ENCODE results near the gene ABCC1.

Gene ABCC1

GRCh38 chr16:16131659-16132058 is 182.2 kb downstream of the ABCC1 start:
- Histone ChIP-seq H3K4me3 (IDR thresholded peaks at IDR 0.05; ENCODE audit: insufficient read depth, low read depth, low read length) (no peak overlapping the region), H3K4me1 (ENCODE audit: low read depth, poor library complexity, severe bottlenecking) (no peaks in the 10 kb centered on the region), H3K79me2 (ENCODE audit: insufficient read depth, low read depth) (no peaks in the 10 kb centered on the region), H3K9ac (no peak overlapping the region), H3K36me3 (ENCODE audit: insufficient read depth) (peaks cover 12% of the 10 kb centered on the region; the same call in 1 of the 2 replicates), H3K27ac (no peak overlapping the region), H3K27me3 (ENCODE audit: insufficient read depth, low read depth) (no peaks in the 10 kb centered on the region), H3K4me2 (no peak overlapping the region), H2AFZ (ENCODE audit: low read depth) (no peak overlapping the region), H4K20me1 (ENCODE audit: insufficient read depth) (no peaks in the 10 kb centered on the region)
- TF ChIP-seq, protein P1, sequence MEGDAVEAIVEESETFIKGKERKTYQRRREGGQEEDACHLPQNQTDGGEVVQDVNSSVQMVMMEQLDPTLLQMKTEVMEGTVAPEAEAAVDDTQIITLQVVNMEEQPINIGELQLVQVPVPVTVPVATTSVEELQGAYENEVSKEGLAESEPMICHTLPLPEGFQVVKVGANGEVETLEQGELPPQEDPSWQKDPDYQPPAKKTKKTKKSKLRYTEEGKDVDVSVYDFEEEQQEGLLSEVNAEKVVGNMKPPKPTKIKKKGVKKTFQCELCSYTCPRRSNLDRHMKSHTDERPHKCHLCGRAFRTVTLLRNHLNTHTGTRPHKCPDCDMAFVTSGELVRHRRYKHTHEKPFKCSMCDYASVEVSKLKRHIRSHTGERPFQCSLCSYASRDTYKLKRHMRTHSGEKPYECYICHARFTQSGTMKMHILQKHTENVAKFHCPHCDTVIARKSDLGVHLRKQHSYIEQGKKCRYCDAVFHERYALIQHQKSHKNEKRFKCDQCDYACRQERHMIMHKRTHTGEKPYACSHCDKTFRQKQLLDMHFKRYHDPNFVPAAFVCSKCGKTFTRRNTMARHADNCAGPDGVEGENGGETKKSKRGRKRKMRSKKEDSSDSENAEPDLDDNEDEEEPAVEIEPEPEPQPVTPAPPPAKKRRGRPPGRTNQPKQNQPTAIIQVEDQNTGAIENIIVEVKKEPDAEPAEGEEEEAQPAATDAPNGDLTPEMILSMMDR (conservative IDR thresholded peaks at IDR 0.05; ENCODE audit: low read depth, low read length): no peak

GRCh38 chr16:16133943-16134604 is 184.7 kb downstream of the ABCC1 start:
- H2AFZ ChIP-seq (ENCODE audit: low read depth): no peak overlapping the region
- H3K27me3 ChIP-seq (ENCODE audit: insufficient read depth, low read depth): no peaks in the 10 kb centered on the region
- TF ChIP-seq, protein P1 (conservative IDR thresholded peaks at IDR 0.05; ENCODE audit: low read depth, low read length): no peak
- no peaks in the 10 kb centered on the region for H3K79me2 ChIP-seq (ENCODE audit: insufficient read depth, low read depth)
- no peak overlapping the region for H3K4me2 ChIP-seq
- no peak overlapping the region for H3K27ac ChIP-seq
- H3K4me3 ChIP-seq (IDR thresholded peaks at IDR 0.05; ENCODE audit: insufficient read depth, low read depth, low read length): no peak overlapping the region
- no peak overlapping the region for H3K9ac ChIP-seq
- H3K4me1 ChIP-seq (ENCODE audit: low read depth, poor library complexity, severe bottlenecking): no peaks in the 10 kb centered on the region
- peaks cover 18% of the 10 kb centered on the region; the same call in 1 of the 2 replicates for H3K36me3 ChIP-seq (ENCODE audit: insufficient read depth)
- no peaks in the 10 kb centered on the region for H4K20me1 ChIP-seq (ENCODE audit: insufficient read depth)

- Histone ChIP-seq H3K27ac (no peak overlapping the region), H4K20me1 (ENCODE audit: insufficient read depth) (no peaks in the 10 kb centered on the region), H3K4me2 (no peak overlapping the region), H3K36me3 (ENCODE audit: insufficient read depth) (peaks cover 18% of the 10 kb centered on the region; the same call in 1 of the 2 replicates), H3K4me1 (ENCODE audit: low read depth, poor library complexity, severe bottlenecking) (no peaks in the 10 kb centered on the region), H3K79me2 (ENCODE audit: insufficient read depth, low read depth) (no peaks in the 10 kb centered on the region), H2AFZ (ENCODE audit: low read depth) (no peak overlapping the region), H3K9ac (no peak overlapping the region), H3K27me3 (ENCODE audit: insufficient read depth, low read depth) (no peaks in the 10 kb centered on the region), H3K4me3 (IDR thresholded peaks at IDR 0.05; ENCODE audit: insufficient read depth, low read depth, low read length) (no peak overlapping the region)
- TF ChIP-seq, protein P1 (conservative IDR thresholded peaks at IDR 0.05; ENCODE audit: low read depth, low read length): no peak
Measured at GRCh38 chr16:16136588-16136987, 187.2 kb downstream of the ABCC1 start.

- Histone ChIP-seq H2AFZ (ENCODE audit: low read depth) (no peak overlapping the region), H3K36me3 (ENCODE audit: insufficient read depth) (peaks cover 18% of the 10 kb centered on the region; the same call in 1 of the 2 replicates), H3K27me3 (ENCODE audit: insufficient read depth, low read depth) (no peaks in the 10 kb centered on the region), H3K27ac (no peak overlapping the region), H4K20me1 (ENCODE audit: insufficient read depth) (no peaks in the 10 kb centered on the region), H3K4me2 (no peak overlapping the region), H3K79me2 (ENCODE audit: insufficient read depth, low read depth) (no peaks in the 10 kb centered on the region), H3K4me1 (ENCODE audit: low read depth, poor library complexity, severe bottlenecking) (no peaks in the 10 kb centered on the region), H3K9ac (no peak overlapping the region), H3K4me3 (IDR thresholded peaks at IDR 0.05; ENCODE audit: insufficient read depth, low read depth, low read length) (no peak overlapping the region)
- TF ChIP-seq, protein P1 (conservative IDR thresholded peaks at IDR 0.05; ENCODE audit: low read depth, low read length): no peak
Measured at GRCh38 chr16:16137110-16137509, 187.7 kb downstream of the ABCC1 start.
